Loucy (cell line): ENCODE measurements around the gene TEAD1.
A peak's percentile ranks its signal among the peaks of the same experiment; 100 is the strongest.

ENCODE experiments used
- H2AFZ ChIP-seq: fragments of 200-600 bp; sonication (generic); 2 replicates; pipeline ENCODE4 v1.6.0; 2016; ENCODE audit warnings: antibody characterized with exemption, mild to moderate bottlenecking, low read length, moderate library complexity
- H3F3A ChIP-seq: fragments of 200-600 bp; 2 replicates; pipeline ENCODE4 v1.6.0; 2016; ENCODE audit warnings: antibody characterized with exemption, low read depth, mild to moderate bottlenecking
- H3K27me3 ChIP-seq: fragments of 200-600 bp; sonication (generic); 2 replicates; pipeline ENCODE4 v1.6.1; 2014; ENCODE audit warnings: low read length, mild to moderate bottlenecking; ENCODE audit not compliant: insufficient read depth, poor library complexity, severe bottlenecking
- H3K36me3 ChIP-seq: fragments of 200-600 bp; sonication (generic); 2 replicates; pipeline ENCODE4 v1.6.1; 2016; ENCODE audit warnings: low read length; ENCODE audit not compliant: insufficient read depth
- H3K4me1 ChIP-seq: fragments of 200-600 bp; sonication (generic); 2 replicates; pipeline ENCODE4 v1.5.1; 2014; ENCODE audit warnings: low read length, mild to moderate bottlenecking; ENCODE audit not compliant: insufficient read depth, poor library complexity, severe bottlenecking
- H3K4me2 ChIP-seq: fragments of 200-600 bp; sonication (generic); 2 replicates; pipeline ENCODE4 v1.6.0; 2014; ENCODE audit warnings: antibody characterized with exemption, low read length, low read depth, mild to moderate bottlenecking; ENCODE audit not compliant: poor library complexity, severe bottlenecking
- H3K4me3 ChIP-seq: fragments of 200-600 bp; sonication (generic); 2 replicates; pipeline ENCODE4 v1.5.1; 2014; ENCODE audit warnings: low read length, mild to moderate bottlenecking, mixed read lengths; ENCODE audit not compliant: poor library complexity, severe bottlenecking
- H3K79me2 ChIP-seq: fragments of 200-600 bp; sonication (generic); 2 replicates; pipeline ENCODE4 v1.6.1; 2014; ENCODE audit warnings: low read length; ENCODE audit not compliant: insufficient read depth
- H3K9ac ChIP-seq: fragments of 200-600 bp; sonication (generic); 2 replicates; pipeline ENCODE4 v1.6.0; 2014; ENCODE audit warnings: mild to moderate bottlenecking, low read depth, low read length, moderate library complexity; ENCODE audit not compliant: poor library complexity, severe bottlenecking
- H3K9me2 ChIP-seq: fragments of 200-600 bp; sonication (generic); replicated peaks from 2 replicates; pipeline ENCODE4 v1.6.1; 2016; ENCODE audit warnings: low read depth, low read length, mixed read lengths
- H3K9me3 ChIP-seq: fragments of 200-600 bp; sonication (generic); 2 replicates; pipeline ENCODE4 v1.6.1; 2014; ENCODE audit warnings: mild to moderate bottlenecking, antibody characterized with exemption, low read length, low read depth; ENCODE audit not compliant: insufficient read depth
- H4K20me1 ChIP-seq: fragments of 200-600 bp; sonication (generic); 2 replicates; pipeline ENCODE4 v1.6.0; 2014; ENCODE audit warnings: antibody characterized with exemption, low read length, mild to moderate bottlenecking; ENCODE audit not compliant: insufficient read depth, poor library complexity, severe bottlenecking
- EZH2phosphoT487 ChIP-seq: fragments of 200-600 bp; IDR thresholded peaks from 2 replicates; pipeline ENCODE4 v1.6.1; 2018; ENCODE audit warnings: antibody characterized with exemption, mild to moderate bottlenecking, moderate library complexity, borderline replicate concordance
- TF ChIP-seq, protein P1 (sequence below): fragments of 200-600 bp; sonication (generic); conservative IDR thresholded peaks from 2 replicates; pipeline ENCODE4 v1.5.1; 2014; ENCODE audit warnings: mild to moderate bottlenecking, antibody characterized with exemption, low read length

The TEAD1 gene

DNA sequence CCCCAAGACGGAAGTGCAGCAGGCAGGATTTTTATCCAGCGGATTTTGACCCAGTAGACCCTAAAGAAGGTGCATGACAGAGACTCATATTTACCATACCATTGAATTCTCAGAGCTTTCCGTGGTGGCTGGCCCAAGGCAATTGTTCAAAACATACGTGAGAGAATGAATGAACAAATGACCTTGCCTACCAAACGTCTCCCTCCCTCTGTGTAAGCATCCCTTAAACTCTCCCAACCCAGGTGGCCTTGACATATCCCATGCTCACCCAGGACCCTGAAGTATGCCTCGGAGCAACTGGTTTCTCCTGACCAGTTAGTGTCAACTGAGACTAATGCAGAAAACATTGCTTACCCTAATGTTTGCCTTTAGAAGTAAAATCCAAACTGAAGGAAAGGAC is 154.9 kb downstream of the TEAD1 start:
- peak overlapping the region; percentile 88; the same call in 1 of the 2 replicates for H2AFZ ChIP-seq
- H4K20me1 ChIP-seq: no peaks in the 10 kb centered on the region
- peaks cover 6% of the 10 kb centered on the region for H3K27me3 ChIP-seq
- no peaks in the 10 kb centered on the region for H3K79me2 ChIP-seq
- no peaks in the 10 kb centered on the region for H3F3A ChIP-seq
- H3K9ac ChIP-seq: peak overlapping the region; percentile 74
- peak overlapping the region; percentile 78 for H3K4me2 ChIP-seq
- H3K4me1 ChIP-seq: peaks cover 26% of the 10 kb centered on the region
- H3K4me3 ChIP-seq: peak overlapping the region; percentile 77
- no peaks in the 10 kb centered on the region for H3K36me3 ChIP-seq
- no peak for TF ChIP-seq EZH2phosphoT487
- TF ChIP-seq, protein P1, sequence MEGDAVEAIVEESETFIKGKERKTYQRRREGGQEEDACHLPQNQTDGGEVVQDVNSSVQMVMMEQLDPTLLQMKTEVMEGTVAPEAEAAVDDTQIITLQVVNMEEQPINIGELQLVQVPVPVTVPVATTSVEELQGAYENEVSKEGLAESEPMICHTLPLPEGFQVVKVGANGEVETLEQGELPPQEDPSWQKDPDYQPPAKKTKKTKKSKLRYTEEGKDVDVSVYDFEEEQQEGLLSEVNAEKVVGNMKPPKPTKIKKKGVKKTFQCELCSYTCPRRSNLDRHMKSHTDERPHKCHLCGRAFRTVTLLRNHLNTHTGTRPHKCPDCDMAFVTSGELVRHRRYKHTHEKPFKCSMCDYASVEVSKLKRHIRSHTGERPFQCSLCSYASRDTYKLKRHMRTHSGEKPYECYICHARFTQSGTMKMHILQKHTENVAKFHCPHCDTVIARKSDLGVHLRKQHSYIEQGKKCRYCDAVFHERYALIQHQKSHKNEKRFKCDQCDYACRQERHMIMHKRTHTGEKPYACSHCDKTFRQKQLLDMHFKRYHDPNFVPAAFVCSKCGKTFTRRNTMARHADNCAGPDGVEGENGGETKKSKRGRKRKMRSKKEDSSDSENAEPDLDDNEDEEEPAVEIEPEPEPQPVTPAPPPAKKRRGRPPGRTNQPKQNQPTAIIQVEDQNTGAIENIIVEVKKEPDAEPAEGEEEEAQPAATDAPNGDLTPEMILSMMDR: no peak
- H3K9me3 ChIP-seq: no peaks in the 10 kb centered on the region
- no peaks in the 10 kb centered on the region for H3K9me2 ChIP-seq

DNA sequence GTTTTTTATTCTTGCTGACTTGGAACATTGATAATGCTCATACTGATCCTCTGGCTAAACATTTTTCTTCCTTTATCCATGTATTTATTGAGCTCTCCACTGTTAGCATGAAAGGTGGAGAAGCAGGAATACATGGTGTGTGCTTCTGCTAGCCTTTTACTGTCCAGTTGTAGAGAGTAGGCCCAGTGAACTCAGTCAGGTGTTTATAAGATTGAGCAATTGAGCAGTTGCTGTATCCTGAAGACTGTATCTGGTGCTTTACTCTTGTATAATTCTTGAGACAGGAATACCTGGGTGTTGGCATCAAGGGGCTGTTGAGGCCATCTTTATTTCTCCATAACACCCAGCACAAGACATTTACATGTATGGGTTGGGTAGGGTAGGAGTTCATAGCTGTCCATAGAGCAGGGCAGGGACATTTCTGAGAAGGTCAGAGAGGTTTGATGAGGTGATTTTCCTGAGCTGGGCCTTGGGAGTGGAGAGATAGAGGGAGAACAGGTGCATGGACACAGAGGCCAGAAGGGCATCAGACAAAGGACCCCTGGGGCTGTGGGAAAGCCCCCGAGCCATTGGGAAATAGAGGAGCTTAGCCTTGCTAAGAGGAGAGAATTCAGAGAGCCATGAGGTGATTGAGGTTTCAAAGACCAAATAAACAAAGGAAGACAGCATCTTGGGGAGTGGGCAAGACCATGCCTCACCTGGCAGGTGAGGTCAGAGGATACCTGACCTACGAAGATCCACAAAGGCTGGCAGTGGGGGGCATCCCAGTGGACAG is 155.5 kb downstream of the TEAD1 start:
- Histone ChIP-seq H2AFZ (no peak overlapping the region), H3K9me3 (no peaks in the 10 kb centered on the region), H3K9me2 (no peaks in the 10 kb centered on the region), H3K79me2 (no peaks in the 10 kb centered on the region), H3K4me3 (no peak overlapping the region), H3K9ac (no peak overlapping the region), H3K36me3 (no peaks in the 10 kb centered on the region), H3F3A (no peaks in the 10 kb centered on the region), H4K20me1 (no peaks in the 10 kb centered on the region), H3K27me3 (no peaks in the 10 kb centered on the region), H3K4me1 (peaks cover 26% of the 10 kb centered on the region), H3K4me2 (no peak overlapping the region)
- TF ChIP-seq EZH2phosphoT487: no peak
- TF ChIP-seq, protein P1: no peak

DNA sequence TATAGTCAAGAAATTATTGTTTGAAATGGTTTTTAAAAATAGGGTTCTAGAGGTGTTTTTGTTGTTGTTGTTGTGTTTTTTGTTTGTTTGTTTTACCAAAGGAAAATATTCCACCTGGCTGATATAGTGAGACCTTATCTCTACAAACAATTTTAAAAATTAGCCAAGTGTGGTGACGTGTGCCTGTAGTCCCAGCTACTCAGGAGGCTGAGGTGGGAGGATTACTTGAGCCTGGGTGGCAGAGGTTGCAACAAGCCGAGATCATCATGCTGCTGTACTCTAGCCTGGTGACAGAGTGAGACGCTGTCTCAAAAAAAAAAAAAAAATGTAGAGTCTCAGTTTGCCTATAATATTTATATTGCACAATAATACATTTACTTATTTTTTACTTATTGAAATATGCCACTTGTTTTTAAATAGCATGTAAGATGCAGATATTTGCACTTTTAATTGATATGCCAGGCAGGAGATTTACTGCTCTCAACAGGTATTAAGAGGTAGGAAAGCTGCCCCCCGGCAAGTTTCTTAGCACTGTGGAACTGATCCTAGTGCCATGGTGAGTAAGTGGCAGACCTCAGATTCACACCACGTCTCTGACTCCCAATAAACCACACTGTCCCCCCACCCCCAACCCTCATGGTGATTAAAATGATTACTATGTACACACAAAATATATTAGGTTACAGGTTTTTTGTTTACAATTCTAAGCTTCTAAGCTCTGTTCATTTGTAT is 157.4 kb downstream of the TEAD1 start:
- Histone ChIP-seq H2AFZ (no peak overlapping the region), H3K79me2 (no peaks in the 10 kb centered on the region), H3K4me2 (no peak overlapping the region), H3K4me3 (no peak overlapping the region), H3K36me3 (no peaks in the 10 kb centered on the region), H3K9me3 (no peaks in the 10 kb centered on the region), H4K20me1 (no peaks in the 10 kb centered on the region), H3K4me1 (peaks cover 26% of the 10 kb centered on the region), H3K9me2 (no peaks in the 10 kb centered on the region), H3F3A (no peaks in the 10 kb centered on the region), H3K27me3 (no peaks in the 10 kb centered on the region), H3K9ac (no peak overlapping the region)
- TF ChIP-seq, protein P1: no peak
- no peak for TF ChIP-seq EZH2phosphoT487
